OCI-LY3 (cell line): ENCODE results near the gene DNM3.

ENCODE experiments used
- EZH2phosphoT487 ChIP-seq: fragments of 200-600 bp; shearing (Covaris generic); IDR thresholded peaks from 2 replicates; pipeline ENCODE4 v1.6.1; 2018; ENCODE audit warnings: antibody characterized with exemption, mixed run types, low read depth
- TF ChIP-seq, protein P1 (sequence below): fragments of 200-600, 300-600 bp; sonication (generic); IDR thresholded peaks from 2 replicates; pipeline ENCODE4 v1.5.1; 2014; ENCODE audit warnings: antibody characterized with exemption, low read length, low read depth

DNA sequence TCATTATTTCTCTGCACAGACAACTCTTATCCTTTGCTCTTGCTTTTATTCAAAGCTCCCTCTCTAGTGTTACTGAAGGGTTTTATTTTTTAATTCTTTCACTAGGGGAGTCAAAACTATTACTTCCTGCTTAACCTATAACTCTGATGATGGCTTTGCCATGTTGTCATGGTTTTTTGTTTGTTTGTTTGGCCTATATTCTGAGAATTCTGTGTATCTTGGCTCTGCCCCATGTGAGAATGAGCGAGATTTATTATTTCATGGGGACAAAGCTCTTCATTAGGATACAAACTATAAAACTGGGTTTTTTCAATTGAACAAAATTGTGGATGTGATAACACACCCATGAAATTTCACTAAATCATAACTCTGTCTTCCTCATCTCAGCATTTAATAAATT, 388.6 kb downstream of the DNM3 start:
- TF ChIP-seq, protein P1, sequence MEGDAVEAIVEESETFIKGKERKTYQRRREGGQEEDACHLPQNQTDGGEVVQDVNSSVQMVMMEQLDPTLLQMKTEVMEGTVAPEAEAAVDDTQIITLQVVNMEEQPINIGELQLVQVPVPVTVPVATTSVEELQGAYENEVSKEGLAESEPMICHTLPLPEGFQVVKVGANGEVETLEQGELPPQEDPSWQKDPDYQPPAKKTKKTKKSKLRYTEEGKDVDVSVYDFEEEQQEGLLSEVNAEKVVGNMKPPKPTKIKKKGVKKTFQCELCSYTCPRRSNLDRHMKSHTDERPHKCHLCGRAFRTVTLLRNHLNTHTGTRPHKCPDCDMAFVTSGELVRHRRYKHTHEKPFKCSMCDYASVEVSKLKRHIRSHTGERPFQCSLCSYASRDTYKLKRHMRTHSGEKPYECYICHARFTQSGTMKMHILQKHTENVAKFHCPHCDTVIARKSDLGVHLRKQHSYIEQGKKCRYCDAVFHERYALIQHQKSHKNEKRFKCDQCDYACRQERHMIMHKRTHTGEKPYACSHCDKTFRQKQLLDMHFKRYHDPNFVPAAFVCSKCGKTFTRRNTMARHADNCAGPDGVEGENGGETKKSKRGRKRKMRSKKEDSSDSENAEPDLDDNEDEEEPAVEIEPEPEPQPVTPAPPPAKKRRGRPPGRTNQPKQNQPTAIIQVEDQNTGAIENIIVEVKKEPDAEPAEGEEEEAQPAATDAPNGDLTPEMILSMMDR, result no peak
- TF ChIP-seq EZH2phosphoT487, result no peak
